B cell (primary cell): Measurements from ENCODE around the gene PDGFC.

ENCODE experiments used
- CTCF ChIP-seq: fragments of 200-600 bp; IDR thresholded peaks from one replicate; pipeline ENCODE4 v1.8.0; 2022; ENCODE audit warnings: antibody characterized with exemption, mild to moderate bottlenecking
- EZH2 ChIP-seq: IDR thresholded peaks from 2 replicates; pipeline ENCODE4 v1.6.1; 2012; ENCODE audit warnings: borderline replicate concordance, low read depth, mild to moderate bottlenecking, moderate library complexity, low read length; ENCODE audit not compliant: insufficient read depth, poor library complexity, severe bottlenecking

GRCh38 chr4:157005193-157005592 lies 33.6 kb upstream of the PDGFC start:
- TF ChIP-seq CTCF (no peak), EZH2 (no peak)
